Spleen (tissue), 11 donors: ENCODE data around the gene ACTR3C. TPM values are rescaled to one million over a fixed set of nuclear protein-coding genes. Genes with fewer than 3 reads are reported as not detected.

Source experiments
- DNase-seq: peaks from one replicate; pipeline ENCODE4 v3.0.0-alpha.2; 2020
- H3K27ac ChIP-seq, 8 donors: fragments of 200-600 bp; sonication (generic) in 7 of 8; 1 replicate in 4 of 8; 2 replicates in 4 of 8; pipeline versions ENCODE4 v1.5.0 to v1.8.0; 2016 to 2021; ENCODE audit warnings: inconsistent platforms in 4 of 8, mild to moderate bottlenecking in 4 of 8, moderate library complexity in 1 of 8
- H3K27me3 ChIP-seq, 7 donors: fragments of 200-600 bp; sonication (generic) in 6 of 7; replicated peaks in 1 of 7; 1 replicate in 4 of 7; 2 replicates in 3 of 7; pipeline versions ENCODE4 v1.5.0 to v1.8.0; 2016 to 2021; ENCODE audit warnings: inconsistent platforms in 3 of 7, mild to moderate bottlenecking in 1 of 7
- H3K36me3 ChIP-seq, 6 donors: fragments of 200-600 bp; sonication (generic) in 5 of 6; 1 replicate in 4 of 6; 2 replicates in 2 of 6; pipeline versions ENCODE4 v1.5.0 to v1.8.0; 2016 to 2021; ENCODE audit warnings: inconsistent platforms in 2 of 6
- H3K4me1 ChIP-seq, 6 donors: fragments of 200-600 bp; sonication (generic) in 5 of 6; 1 replicate in 3 of 6; 2 replicates in 3 of 6; pipeline versions ENCODE4 v1.5.0 to v1.8.0; 2016 to 2021; ENCODE audit warnings: inconsistent platforms in 3 of 6
- H3K4me3 ChIP-seq, 8 donors: fragments of 200-600 bp; sonication (generic) in 7 of 8; 1 replicate in 4 of 8; 2 replicates in 4 of 8; pipeline versions ENCODE4 v1.5.0 to v1.8.0; 2016 to 2021; ENCODE audit warnings: inconsistent platforms in 4 of 8, mild to moderate bottlenecking in 4 of 8, moderate library complexity in 2 of 8
- H3K9me3 ChIP-seq, 8 donors: fragments of 200-600 bp; sonication (generic) in 7 of 8; 1 replicate in 4 of 8; 2 replicates in 4 of 8; pipeline versions ENCODE4 v1.5.0 to v1.8.0; 2016 to 2021; ENCODE audit warnings: inconsistent platforms in 4 of 8
- CTCF ChIP-seq, 11 experiments: fragments of 200-600 bp in 7 of 11; fragments of 450-650 bp in 4 of 11; sonication (generic) in 4 of 11; IDR thresholded peaks in 8 of 11; conservative IDR thresholded peaks in 3 of 11; 1 replicate in 7 of 11; 2 replicates in 4 of 11; pipeline versions ENCODE4 v1.4.0 to v1.8.0; 2016 to 2021; ENCODE audit warnings: antibody characterized with exemption in 11 of 11, inconsistent platforms in 4 of 11, mild to moderate bottlenecking in 1 of 11
- POLR2A ChIP-seq, 3 donors: fragments of 450-650 bp; IDR thresholded peaks; one replicate each; pipeline ENCODE4 v1.5.1; 2017; ENCODE audit warnings: antibody characterized with exemption in 3 of 3, mild to moderate bottlenecking in 1 of 3
- POLR2AphosphoS5 ChIP-seq, 3 donors: sonication (generic); formaldehyde crosslinking; IDR thresholded peaks; one replicate each; pipeline ENCODE4 v1.5.1; 2017; ENCODE audit warnings: antibody characterized with exemption in 3 of 3
- WGBS, 5 donors: extraction: QIAGEN DNeasy Blood & Tissue Kit in 3 of 5; methylation state at CpG; one replicate each; pipeline versions ENCODE4 v1.1.5 to v1.1.7; 2013 to 2018; 5-methylcytosine and 5-hydroxymethylcytosine counted together
- intact Hi-C: fragments of 100-400 bp; cut with DNase I; formaldehyde crosslinking; loops from one replicate; pipeline ENCODE4 v1.15.0; 2023; ENCODE audit warnings: low total_unique reads
- polyA plus RNA-seq, 3 donors: library from polyadenylated mRNA; stranded (reverse); fragments of 200-250 nt; gene quantifications; one replicate each; pipeline ENCODE4 v1.2.1, GENCODE V29; 2013
- total RNA-seq, 7 donors: library from RNA; depleted of rRNA in 3 of 7; stranded (reverse); fragments of >200 nt in 3 of 7; fragmentation: NEBNext Ultra II Directional in 4 of 7; extraction: Animal tissue kit (Norgen Biotek cat#: 25700) in 4 of 7; gene quantifications; one replicate each; pipeline versions ENCODE4 v1.1.0 to v1.2.1, GENCODE V29; 2016 to 2021
- donor health status: healthy with polysubstance abuse.
- donor health status: DM: no; HTN: no; CAD: no; lungs with moderate emphysema.
- donor health status: DM: no; HTN: no; CAD: no.
- donor health status: Bipolar disorder and iron deficiency.
- donor health status: healthy.
- donor health status: DM: no; HTN: no; CAD: no.
- donor health status: DM: yes; HTN: yes; CAD: no.

ACTR3C gene
- total and polyA plus RNA-seq, 10 donors: 0.78 to 18.6 (median 7.6) TPM

DNA sequence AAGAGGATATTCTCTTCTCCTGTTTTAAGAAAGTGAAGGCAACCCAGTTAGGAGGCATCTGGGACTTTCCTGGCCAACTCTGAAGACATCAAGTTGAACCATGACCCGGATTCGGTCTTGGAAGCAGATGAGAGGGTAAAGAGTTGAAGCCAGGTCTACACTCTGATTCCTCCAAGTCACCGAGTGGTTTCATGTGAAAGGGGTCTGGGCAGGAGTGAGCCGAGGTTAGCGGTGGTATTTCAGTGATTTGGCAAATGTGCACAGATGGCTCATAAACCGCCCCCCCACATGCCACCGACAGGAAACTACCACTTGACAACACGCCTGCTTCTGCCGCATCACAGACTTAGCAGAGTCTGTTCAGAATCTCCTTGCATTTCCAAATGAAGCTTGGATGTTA is 33.9 kb upstream of the ACTR3C start:
- peak overlapping the region in 7 of 8 donors; percentile 29 to 71 (median 47) for H3K27ac ChIP-seq

DNA sequence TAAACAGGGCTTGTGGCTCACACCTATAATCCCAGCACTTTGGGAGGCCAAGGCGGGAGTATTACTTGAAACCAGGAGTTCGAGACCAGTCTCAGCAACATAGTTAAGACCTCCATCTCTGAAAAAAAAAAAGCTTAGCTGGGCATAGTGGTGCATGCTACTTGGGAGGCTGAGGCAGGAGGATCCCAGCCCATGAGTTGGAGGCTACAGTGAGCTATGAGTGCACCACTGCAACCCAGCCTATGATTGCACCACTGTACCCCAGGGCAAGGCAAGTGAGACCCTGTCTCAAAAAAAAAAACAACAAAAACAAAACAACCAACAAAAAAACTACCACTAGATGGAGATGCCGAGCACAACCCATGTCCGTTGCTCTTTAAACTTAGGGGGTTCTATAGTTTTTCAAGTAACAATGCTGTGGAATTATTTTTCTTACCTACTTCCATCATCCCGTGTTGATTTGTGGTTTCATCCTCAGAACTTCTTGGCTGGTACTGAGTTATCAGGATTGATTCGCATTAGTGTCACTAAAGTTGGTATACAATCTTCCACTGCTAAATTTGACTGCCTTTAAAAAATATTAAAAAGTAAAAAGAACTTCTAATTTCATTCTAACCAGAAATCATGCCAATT is 33.0 kb upstream of the ACTR3C start:
- H3K4me1 ChIP-seq: peaks cover 0 to 39% (median 22%) of the 10 kb centered on the region in 6 donors
- intact Hi-C loops: loop anchor here (2.0 kb wide), 1 partner anchor 64 kb away; no protein-coding TSS in a partner anchor
- TF ChIP-seq POLR2A (IDR thresholded peaks at IDR 0.05) (no peak), CTCF (IDR thresholded peaks at IDR 0.05 in 8 of 11, conservative IDR thresholded peaks at IDR 0.05 in 3 of 11) (peak in 9 of 11 experiments; percentile 18 to 75 (median 59)), POLR2AphosphoS5 (IDR thresholded peaks at IDR 0.05) (no peak)
- no peaks in the 10 kb centered on the region for H3K9me3 ChIP-seq
- WGBS, 5 donors: 29 to 35% (median 32%) methylated on average over 6 of the region's 6 CpGs
- no peaks in the 10 kb centered on the region for H3K27me3 ChIP-seq
- peak overlapping the region in 3 of 8 donors; percentile 43 to 51 (median 45) for H3K27ac ChIP-seq
- H3K36me3 ChIP-seq: no peaks in the 10 kb centered on the region
- no peak overlapping the region for H3K4me3 ChIP-seq
- no peak for DNase-seq

More for the DNA sequence above, 33.9 kb upstream of the ACTR3C start:
- Histone ChIP-seq H3K27me3 (no peaks in the 10 kb centered on the region), H3K9me3 (no peaks in the 10 kb centered on the region), H3K4me3 (no peak overlapping the region), H3K36me3 (no peaks in the 10 kb centered on the region), H3K4me1 (peaks cover 0 to 48% (median 22%) of the 10 kb centered on the region in 6 donors)
- TF ChIP-seq POLR2AphosphoS5 (IDR thresholded peaks at IDR 0.05): no peak
- no peak for TF ChIP-seq CTCF (IDR thresholded peaks at IDR 0.05 in 8 of 11, conservative IDR thresholded peaks at IDR 0.05 in 3 of 11)
- no peak for TF ChIP-seq POLR2A (IDR thresholded peaks at IDR 0.05)
- intact Hi-C loops: loop anchor here (2.0 kb wide), 1 partner anchor 64 kb away; no protein-coding TSS in a partner anchor
- peak; percentile 84 for DNase-seq
- 5 to 9% (median 7%) methylated on average over 9 of the region's 9 CpGs for WGBS, 5 donors

DNA sequence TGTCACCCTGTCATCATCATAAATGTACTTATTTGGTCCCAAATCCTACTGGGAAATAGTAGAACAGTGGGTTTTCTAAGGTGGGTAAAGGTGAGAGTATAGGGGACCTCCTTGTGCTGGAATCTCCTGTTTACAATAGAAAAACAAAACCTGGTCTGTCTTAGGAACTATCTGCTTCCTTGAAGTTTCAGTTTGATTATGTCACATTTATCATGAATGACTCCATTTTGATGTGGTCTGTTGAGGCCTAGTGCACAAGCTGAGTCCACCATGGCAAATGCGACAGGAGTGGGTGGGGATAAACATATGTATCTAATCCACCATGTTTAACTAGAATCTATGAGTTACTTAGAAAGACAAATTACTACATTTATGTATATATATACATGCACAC is 32.3 kb upstream of the ACTR3C start:
- intact Hi-C loops: loop anchor here (2.0 kb wide), 1 partner anchor 65 kb away; no protein-coding TSS in a partner anchor
- no peak overlapping the region for H3K27ac ChIP-seq
- WGBS, 5 donors: 68 to 88% (median 84%) methylated on average over 1 of the region's 1 CpG

More for the DNA sequence above, 32.3 kb upstream of the ACTR3C start:
- no peak for TF ChIP-seq CTCF (IDR thresholded peaks at IDR 0.05 in 8 of 11, conservative IDR thresholded peaks at IDR 0.05 in 3 of 11)
- no peak for TF ChIP-seq POLR2AphosphoS5 (IDR thresholded peaks at IDR 0.05)
- no peak for TF ChIP-seq POLR2A (IDR thresholded peaks at IDR 0.05)
- Histone ChIP-seq H3K4me1 (peaks cover 0 to 37% (median 22%) of the 10 kb centered on the region in 6 donors), H3K36me3 (no peaks in the 10 kb centered on the region), H3K4me3 (no peak overlapping the region), H3K27me3 (no peaks in the 10 kb centered on the region), H3K9me3 (no peaks in the 10 kb centered on the region)
- DNase-seq: no peak
